Measurements from ENCODE around the gene CDH23.

Gene CDH23

DNA sequence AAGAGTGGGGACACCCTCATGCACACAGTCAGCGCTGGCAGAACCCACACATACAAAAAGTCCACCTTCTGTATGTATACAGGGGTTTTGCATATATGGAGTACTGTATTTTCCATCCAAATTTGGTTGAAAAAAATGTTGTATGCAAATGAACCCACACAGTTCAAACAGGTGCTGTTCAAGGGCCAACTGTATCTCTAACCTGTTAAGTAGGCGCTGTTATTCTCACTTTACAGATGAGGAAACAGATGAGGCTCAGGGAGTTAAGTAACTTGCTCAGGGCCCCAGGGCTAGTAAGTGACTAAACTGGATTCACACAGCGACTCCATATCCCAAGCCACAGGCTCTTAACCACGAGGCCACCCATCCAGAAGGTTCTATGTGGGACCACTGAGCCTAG, 252.9 kb downstream of the CDH23 start:
- no peak for DNase-seq

DNA sequence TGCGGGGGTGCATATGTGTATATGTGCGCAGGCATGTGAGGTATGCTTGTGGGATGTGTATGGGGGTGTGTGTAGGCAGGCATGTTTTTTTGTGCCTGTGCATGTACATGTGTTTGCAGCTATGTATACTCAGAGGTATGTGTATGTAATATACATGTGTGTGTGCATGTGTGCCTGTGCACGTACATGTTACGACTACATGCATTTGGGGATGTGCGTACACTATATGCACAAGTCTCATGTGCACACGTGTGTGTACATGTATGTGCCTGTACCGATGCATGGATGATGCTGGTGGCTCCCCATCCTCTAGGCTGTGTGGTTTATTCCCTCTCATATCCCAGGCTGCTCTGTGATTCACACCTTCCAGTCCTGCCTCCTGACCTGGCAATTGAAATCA, 253.7 kb downstream of the CDH23 start:
- DNase-seq = no peak

GRCh38 chr10:71651428-71651827, 254.7 kb downstream of the CDH23 start:
- DNase-seq = no peak

- no peak for DNase-seq
Observed at GRCh38 chr10:71651928-71652327, 255.2 kb downstream of the CDH23 start.

- no peak for DNase-seq
Observed at GRCh38 chr10:71653044-71653443, 256.3 kb downstream of the CDH23 start.

DNA sequence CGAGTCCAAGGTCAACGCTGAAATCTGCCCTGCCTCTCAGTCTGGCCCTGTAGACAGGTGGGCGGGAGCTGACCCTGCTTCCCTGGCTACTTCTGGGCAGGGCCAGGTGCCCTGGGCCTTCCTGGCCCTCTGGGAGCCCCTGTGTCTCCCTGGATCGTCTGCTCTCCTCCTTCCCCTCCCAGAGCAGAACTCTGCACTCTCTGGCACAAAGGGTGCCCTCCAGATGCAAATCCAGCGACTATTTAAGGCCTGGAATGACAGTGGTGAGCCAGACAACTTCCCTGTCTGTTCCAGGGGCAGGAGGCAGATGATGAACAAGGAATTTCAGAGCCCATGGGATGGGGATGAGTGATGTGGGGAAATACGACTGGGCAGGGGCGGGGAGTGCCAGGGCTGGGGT, 259.5 kb downstream of the CDH23 start:
- DNase-seq = no peak

GRCh38 chr10:71657604-71658466, 261.1 kb downstream of the CDH23 start:
- DNase-seq = no peak

DNA sequence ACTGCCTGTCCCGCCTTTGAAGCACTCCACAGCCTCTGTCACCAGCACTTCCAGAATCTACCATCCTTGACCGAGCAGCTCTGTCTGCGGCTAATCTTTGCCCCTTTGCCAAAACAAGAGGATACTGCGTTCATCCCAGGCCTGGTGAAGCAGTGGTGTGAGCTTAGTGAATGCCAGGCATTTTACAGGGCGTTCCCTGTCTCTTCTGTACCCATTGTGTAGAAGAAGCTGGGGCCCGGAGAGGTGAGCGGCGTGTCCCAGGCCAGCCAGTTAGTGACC, 261.7 kb downstream of the CDH23 start:
- no peak for DNase-seq

GRCh38 chr10:71659111-71659634, 262.5 kb downstream of the CDH23 start:
- no peak for DNase-seq

DNA sequence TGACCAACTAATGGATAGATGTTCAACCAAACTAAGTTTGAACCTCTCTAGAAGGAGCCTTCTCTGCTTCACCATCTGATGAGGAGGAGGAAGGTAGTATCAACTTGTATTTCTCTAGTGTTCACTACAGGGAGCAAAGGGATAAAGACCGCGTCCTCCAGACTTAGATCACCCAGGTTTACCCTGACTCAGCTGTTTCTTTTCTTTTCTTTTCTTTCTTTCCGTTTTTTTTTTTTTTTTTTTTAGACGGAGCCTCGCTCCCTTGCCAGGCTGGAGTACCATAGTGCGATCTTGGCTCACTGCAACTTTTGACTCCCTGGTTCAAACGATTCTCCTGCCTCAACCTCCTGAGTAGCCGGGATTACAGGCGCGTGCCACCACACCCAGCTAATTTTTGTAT, 263.0 kb downstream of the CDH23 start:
- no peak for DNase-seq

DNA sequence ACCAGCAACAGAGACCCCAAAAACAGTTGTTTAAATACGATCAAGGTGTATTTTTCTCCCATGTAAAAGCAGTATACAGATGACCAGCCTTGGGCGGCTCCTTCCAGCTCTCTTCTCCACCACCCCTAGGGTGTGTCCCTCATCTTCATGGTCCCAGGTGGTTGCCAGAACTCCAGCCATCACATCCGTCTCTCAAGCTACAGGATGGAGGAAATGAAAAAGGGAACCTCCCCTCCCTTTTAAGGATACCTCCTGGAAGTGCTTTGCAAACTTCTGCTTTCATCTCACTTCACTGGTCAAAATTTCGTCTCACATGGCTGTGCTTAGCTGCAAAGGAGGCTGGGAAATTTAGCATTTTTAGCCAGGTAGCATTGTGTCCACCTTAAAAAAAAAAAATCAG, 263.6 kb downstream of the CDH23 start:
- no peak for DNase-seq

GRCh38 chr10:71661060-71661622, 264.4 kb downstream of the CDH23 start:
- no peak for DNase-seq

DNA sequence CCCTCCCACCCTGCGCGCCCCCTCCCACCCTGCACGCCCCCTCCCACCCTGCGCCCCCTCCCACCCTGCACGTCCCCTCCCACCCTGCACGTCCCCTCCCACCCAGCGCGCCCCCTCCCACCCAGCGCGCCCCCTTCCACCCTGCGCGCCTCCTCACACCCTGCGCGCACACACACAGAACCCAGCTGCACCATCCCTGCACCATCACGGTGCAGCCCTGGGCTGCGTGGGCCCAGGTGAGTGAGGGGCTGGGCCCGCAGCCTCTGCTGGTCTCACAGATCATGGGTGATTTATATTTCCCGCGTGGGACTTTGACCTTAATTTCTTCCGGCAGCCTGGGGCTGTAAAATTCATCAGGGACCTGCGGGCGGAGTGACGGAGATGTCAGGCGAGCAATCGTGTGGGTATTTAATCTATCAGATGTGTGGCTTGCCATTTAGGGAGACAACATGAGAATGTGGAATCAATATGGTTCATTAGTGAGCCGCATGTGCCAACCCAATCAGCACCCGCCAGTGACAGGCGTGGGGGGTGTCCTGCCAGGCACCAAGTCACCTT, 265.1 kb downstream of the CDH23 start:
- DNase-seq = no peak

DNA sequence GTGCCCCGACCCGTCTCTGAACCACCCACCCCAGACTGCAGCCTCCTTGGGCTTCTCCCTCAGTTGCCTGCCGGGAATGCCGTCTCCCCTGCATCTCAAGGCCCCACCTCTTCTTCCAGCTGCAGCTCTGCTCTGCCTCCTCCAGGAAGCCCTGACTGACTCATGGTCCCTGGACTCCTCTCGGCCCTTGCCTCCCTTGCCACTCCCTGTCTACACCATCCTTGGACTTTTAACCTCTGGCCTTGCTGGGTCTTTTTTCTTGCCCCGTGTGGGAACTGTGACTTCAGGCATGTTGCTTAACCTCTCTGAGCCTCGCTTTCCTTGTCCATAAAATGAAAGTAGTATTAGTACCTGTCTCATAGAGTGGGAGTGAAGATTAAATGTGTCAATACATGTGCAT, 266.6 kb downstream of the CDH23 start:
- DNase-seq = no peak

GRCh38 chr10:71664585-71664984, 267.9 kb downstream of the CDH23 start:
- no peak for DNase-seq

DNA sequence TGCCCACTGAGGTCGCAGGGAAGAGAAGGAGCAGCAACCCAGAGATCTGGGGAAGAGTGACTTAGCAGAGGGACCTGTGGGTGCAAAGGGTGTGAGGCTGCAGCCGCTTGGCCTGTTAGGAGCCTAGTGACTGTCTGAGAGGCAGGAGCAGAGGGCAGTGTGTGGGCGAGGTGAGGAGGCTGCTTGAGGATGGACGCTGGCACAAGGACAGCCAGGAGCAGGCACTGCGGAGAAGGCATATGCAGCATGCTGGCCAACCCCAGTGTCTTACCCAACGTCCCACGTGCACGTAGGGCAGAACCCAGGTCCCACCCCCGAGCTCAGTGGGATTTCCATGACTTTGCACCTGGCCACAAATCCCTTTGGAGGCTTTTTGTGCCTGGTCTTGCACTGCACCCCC, 268.7 kb downstream of the CDH23 start:
- no peak for DNase-seq

DNA sequence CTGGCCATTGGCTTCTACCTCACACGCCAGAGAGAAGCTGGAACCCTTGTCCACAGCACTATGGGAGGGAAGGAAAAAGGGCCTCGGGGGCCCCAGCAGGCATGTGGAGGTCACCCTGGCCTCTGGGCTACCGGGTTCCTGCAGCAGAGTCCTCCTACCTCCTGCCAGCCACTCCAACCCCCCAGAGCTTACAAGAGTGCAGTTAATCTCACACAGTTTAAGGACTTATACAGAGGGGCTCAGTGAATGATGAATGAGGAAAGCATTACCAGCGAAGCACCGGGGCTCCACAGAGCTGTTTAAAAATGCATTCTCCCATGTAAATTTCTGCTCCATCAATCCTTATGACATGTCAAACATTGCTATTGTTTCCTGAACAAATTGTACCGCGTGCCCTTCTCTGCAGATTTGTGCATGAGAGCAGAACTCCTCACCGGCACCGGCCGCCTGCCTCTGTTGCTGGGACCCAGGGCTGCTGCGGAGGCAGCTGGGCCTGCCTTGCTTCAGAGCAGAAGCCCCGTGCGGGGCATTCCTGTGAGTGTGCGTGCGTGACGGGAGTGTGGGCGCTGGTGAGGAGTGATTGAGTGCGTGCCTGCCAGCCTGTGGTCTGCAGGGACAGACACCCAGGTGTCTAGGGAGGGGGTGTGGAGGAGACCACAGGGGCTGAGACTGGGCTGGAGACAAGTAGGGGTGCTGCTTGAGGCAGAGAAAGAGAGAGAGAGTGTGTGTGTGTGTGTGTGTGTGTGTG, 270.1 kb downstream of the CDH23 start:
- DNase-seq = no peak

DNA sequence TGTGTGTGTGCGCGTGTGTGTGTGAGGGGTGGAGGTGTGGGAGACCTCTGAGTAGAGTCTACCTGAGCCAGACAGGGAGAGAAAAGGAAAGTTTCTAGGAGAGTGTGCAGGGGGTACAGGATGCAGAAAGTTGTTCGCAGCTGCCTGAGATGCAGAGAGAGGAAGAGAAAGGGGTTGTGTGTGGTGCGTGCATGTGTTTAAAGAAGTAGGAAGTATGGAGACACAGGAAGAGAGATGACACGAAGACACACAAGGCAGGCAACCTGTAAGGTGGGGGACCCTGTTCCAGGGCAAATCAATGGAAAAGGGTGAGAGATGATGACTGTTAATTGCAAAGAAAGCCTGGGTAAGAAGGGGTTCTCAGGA, 270.6 kb downstream of the CDH23 start:
- DNase-seq = no peak

DNA sequence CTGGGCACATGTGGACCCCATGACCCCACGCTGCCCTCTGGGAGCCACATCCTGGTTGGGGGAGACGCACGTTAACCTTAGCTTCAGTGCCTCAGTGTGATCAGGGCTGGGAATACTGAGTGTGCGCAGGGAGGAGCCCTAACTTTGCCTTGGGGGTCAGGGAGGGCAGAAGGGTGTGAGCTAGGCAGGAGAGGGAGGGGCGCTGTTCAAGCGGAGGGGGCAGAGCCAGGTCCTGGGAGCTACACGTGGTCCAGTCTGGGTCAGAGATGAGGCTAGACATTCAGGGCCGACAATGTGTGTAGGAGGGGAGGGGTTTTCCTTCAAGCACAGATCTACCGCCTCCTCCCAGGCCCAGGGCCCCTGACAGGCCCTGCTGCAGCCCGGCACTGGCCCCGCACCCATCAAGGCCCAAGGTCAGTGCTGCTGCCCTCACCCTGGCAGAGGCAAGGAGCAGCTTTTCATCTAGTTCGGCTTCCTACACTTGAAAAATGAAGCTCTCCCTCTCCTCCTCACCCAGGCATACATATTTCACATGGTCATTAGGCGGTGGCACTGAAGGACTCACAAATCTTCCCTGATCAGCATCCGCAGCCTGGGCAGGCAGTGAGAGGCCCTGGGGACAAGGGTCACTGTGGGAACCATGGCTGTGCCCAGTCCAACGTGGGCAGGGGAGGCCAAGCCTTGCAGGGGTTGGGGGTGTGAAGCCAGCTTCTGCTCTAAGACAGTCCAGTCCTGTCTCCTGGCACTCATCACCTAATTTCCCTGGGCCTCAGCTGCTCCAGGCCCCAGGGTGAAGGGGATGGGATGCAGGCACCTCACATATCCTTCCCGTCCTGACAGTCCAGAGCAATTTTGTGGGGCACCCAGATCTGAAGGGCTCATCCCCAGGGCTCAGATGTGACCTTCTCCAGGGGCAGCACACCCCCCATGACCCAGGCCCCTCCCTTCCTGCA, 275.6 kb downstream of the CDH23 start:
- no peak for DNase-seq

DNA sequence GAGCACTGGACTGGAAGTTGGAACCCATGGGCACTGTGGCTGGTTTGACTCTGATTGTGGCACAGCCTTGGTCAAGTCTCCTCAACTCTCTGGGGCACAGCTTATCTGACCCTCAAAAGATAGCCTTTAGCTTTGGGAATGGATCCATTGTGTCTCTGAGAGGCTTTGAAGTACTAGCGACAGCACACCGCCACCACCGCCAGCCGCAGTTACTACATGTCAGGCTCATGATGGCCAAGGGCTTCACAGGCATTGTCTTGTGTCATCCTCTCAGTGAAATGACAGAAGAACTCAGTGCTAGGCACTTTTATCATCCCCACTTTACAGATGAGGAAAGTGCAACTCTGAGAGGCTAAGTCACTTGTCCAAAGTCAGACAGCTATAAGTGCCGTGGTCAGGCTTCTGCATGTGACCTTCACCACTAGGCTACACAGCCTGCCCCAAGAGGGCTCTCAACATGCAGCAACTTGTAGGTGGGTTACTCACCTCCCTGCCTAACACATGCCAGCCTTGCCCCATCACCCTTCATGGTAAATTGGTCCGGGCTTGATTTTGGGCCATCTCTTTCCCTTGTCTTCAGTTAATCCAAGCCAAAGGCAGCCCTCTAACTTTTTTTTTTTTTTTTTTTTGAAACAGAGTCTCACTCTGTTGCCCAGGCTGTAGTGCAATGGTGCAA, 278.7 kb downstream of the CDH23 start:
- no peak for DNase-seq

- no peak for DNase-seq
Observed at GRCh38 chr10:71677261-71677660, 280.5 kb downstream of the CDH23 start.

Data from CD4-positive, alpha-beta T cell treated with Interleukin-4 for 4 hours (primary cell).